ENCODE measurements around the gene GRM8.

DNA sequence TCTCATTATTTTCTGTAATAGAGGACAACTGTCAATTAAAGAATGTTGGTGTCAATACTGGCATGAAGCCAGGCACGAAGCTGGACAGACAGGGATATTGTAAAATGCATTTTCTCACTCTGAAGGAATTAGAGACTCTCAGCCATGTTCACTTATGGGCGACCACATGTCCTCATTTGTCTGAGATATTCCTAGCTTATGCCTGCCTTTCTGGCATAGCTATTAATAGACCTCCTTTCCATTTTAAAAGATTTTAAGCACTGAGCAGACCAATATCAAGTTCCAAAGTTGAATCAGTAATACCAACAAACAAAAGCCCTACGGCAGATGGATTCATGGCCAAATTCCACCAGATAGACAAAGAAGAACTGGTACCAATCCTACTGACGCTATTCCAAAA lies 589.9 kb downstream of the GRM8 start:
- TF ChIP-seq POLR2A (IDR thresholded peaks at IDR 0.05; ENCODE audit: low read depth, low read length) = no peak
- TF ChIP-seq POLR2AphosphoS5 (IDR thresholded peaks at IDR 0.05; ENCODE audit: low read depth, low read length) = no peak
- TF ChIP-seq TAF1 (IDR thresholded peaks at IDR 0.05; ENCODE audit: borderline replicate concordance, low read depth, low read length) = no peak

All from GM12892 (cell line).